HG03432 (cell line): ENCODE measurements around the gene MRTFB.

ENCODE experiments used
- ATAC-seq: cut with Tn5 transposase; IDR thresholded peaks from one replicate; pipeline ENCODE4 v1.9.1; 2021; ENCODE audit warnings: mild to moderate bottlenecking, moderate library complexity; ENCODE audit not compliant: unreplicated experiment

Gene MRTFB

DNA sequence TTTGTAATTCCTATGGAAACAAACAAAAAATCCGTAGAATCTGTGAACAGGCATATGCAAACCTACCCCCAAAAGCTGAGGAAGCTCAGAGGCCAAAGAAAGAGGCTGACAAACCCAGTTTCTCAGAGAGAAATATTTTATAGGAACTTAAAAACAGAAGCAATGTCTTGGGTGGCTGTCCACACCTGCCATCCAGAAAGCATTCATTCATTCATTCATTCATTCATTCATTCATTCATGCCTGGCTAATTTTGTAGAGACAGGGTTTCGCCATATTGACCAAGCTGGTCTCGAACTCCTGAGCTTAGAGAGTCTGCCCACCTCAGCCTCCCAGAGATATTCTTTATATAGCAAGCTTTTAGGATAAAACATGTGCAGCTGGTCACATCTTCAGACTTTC is 154.3 kb downstream of the MRTFB start:
- no peak for ATAC-seq

DNA sequence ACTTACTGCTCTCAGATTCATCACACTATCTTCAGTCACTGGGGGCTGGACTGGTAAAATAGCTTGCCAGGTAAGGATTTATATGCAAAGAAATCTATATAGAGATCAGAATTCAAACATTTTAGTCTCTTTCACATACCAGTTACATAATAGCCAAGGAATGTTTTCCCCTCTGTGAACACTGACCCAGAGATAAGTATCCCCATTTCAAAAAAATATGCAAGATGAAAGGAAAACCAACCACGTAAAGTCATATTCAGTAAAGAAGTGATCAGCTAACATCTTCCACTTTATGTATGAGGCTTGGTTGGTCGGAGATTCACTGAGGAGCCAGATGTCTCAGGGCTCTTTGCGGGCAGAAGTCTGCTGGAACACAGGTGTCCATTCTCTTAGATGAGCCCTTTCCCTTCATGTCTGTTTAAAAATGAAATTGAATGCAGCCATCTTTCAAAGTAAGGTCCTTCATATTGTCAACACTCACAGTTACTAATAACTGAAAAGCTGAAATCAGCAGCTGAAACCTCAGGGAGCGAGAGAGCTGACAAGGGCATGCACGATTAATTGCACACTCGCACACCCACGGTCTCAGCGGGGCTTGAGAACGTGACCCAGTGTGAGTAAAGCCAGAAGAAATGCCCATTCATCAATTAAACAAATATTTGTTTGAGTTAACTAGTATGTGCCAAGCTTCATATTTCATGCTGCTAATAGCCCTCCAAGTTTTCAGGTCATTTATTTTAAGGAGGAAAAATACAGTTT is 161.2 kb downstream of the MRTFB start:
- ATAC-seq: no peak

DNA sequence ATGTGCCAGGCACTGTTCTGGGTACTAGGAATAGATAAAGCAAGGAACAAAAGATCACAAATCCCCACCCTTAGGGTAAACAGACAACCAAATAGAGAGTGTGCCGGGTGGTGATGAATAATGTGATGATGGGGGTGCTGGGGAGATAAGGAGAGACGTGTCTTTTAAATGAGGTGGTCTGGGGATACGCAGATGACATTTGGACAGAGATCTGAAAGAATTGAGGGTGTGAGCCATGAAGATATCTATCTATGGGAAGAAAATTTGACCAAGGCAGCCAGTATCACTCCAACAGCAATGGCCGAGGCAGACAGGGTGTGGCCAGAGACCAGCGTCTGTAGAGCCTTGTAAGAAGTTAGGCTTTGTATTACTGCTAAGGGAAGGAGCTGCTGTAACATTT is 165.3 kb downstream of the MRTFB start:
- no peak for ATAC-seq

DNA sequence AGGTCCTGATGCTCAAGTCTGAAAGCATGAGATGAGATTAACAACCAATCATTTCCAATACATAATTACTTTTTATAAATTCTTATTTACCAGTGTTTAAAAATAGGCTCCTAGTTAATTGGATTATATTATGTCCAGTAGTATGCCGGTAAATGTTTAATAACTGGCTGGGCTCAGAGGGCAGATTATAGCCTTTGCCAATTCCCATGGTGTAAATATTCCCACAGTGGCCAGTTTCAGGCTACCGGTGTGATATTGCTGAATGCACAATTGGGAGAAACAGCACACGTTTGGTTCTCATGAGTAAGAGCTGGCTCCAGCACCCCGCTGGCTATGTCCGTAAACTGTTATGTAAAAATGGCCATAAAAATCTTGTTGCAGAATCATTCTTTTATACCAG is 167.6 kb downstream of the MRTFB start:
- no peak for ATAC-seq

DNA sequence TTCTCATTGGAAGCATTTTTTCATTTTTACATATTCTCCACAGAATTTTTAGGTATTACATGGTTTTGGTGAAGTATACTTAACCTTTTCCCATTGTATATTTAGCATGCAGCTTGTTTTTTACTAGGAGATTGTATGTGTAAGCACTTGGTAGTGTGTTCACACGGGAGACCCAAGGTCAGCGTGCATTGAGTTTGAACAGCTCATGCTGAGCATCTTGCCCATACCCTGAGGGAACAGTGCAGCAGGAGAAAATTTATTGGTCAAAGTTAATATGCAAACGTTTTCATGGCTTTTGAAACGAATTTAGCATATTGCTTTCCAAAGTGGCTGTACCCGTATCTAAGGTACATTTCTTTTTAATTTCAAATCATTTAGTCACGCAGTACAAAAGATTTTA is 168.7 kb downstream of the MRTFB start:
- ATAC-seq: no peak

DNA sequence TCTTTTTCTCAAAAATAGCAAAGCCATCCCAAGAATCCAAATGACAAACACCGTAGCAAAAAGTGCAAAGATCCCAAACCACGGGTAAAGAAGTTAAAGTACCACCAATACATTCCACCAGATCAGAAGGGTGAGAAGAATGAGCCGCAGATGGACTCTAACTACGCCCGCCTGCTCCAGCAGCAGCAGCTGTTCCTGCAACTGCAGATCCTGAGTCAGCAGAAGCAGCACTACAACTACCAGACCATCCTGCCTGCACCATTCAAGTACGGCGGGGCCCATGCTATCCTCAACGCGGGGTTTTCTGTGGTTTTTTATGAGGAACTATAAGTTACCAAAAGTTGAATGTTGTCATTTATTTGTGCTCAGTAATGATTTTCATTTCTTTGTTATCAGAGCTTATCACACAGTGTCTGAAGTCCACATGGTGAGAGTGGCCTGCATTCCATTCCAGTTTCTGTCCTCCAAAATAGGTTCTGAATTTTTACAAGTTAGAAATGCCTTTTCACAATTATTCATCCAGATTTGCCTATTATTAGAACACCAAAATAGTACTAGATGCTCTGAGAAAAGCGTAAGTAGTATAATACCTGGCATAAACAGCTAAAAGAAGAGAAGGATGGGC is 169.2 kb downstream of the MRTFB start:
- ATAC-seq: no peak

DNA sequence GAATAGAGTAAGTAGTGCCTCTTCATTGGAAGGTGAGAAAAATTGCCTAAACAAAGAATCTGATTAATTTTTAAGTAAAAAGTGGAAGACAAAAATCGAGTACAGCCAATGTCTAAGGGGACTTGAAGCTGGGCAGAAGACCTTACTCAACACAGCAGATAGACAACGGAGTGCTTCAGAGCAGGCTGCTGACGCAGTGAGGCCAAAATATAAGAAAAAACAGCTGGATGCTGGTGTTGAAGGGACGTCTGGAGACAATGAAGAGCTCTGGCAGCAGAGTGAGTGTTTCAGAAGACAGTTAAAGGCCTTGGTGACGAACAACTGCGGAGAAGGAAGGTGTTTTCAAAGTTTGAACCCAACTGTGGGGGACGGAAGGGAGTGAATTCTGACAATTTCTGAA is 169.8 kb downstream of the MRTFB start:
- ATAC-seq: no peak

DNA sequence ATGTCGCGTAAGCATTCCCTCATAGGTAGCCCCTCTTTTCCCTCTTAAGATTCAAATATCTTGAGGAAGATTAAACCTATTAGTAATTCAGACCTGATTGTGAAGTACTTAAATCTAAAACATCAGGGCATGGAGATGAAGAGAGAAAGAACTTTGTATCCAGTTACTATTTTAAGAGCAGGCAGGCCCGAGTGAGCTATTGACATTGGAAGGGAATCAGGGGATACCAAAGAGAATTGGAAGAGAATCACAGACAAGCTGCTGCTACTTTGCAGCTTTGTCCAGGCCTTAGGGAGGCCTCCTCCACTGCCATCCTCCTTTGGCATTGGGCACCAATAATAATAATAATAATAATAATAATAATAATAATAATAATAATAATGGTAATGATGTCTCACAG is 170.5 kb downstream of the MRTFB start:
- ATAC-seq: no peak

DNA sequence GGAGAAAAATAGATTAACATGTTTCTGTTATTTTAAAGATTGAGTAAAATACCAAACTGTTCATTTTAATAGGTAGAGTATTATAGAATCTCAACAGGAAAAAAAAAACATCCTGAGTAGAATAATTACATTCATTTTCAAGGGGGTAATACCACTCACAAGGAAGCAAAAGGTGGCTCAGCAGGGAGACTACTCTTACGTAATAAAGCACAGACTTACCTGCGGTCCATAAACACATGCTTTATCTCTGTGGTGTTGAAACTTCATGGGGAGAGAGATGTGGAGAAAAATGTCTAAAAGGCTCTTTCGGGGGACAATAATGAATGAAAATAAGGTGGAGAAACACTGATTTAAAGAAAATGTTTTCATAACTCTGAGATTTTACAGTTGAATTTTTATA is 171.7 kb downstream of the MRTFB start:
- no peak for ATAC-seq

DNA sequence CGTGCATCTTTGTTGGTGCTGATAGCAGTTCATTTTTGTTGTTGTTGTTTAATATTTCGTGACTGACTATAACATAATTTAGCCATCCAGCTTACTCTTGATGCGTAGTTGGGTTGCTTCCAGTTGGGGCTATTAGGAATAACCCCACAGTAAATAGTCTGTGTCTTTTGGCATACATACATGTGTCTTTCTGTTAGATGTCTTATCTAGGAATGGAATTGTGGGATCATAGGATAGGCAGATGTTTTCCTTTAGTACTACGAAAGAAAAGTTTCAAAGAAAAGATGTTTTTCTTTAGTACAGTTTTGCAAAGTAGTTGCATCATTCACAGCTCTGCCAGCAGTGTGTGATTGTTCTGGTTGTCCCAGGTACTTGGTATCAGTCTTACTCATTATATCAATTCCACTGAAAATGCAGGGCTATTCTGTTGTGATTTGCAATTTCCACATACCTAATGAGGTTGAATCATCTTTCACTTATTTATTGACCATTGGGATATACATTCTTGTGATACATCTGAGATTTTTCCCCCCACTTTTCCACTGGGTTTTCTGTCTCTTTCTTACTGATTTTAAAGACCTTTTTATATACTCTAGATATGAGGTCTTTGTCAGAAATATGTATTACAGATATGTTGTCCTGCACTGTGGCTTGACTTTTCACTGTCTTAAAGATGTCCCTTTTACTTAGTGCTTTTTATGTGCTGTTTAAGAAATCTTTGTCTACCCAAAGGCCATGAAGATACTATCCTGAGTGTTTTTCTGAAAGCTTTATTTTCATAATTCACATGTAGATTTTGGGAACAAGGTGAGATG is 173.3 kb downstream of the MRTFB start:
- ATAC-seq: no peak

DNA sequence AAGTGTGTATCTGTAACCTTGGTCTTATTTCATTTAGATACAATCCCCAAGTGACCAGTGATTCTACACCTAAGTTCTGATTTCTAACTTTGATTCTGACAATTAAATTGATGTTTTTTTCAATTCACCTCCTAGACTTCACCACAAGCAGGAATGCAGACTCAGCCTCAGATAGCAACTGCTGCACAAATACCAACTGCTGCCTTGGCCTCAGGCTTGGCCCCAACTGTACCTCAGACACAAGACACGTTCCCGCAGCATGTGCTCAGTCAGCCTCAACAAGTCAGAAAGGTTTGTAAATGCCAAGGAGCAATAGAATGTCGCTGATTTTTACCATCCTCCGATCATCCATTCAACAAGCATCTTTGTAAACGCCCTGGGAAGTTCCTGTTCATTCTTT is 177.7 kb downstream of the MRTFB start:
- ATAC-seq: no peak

DNA sequence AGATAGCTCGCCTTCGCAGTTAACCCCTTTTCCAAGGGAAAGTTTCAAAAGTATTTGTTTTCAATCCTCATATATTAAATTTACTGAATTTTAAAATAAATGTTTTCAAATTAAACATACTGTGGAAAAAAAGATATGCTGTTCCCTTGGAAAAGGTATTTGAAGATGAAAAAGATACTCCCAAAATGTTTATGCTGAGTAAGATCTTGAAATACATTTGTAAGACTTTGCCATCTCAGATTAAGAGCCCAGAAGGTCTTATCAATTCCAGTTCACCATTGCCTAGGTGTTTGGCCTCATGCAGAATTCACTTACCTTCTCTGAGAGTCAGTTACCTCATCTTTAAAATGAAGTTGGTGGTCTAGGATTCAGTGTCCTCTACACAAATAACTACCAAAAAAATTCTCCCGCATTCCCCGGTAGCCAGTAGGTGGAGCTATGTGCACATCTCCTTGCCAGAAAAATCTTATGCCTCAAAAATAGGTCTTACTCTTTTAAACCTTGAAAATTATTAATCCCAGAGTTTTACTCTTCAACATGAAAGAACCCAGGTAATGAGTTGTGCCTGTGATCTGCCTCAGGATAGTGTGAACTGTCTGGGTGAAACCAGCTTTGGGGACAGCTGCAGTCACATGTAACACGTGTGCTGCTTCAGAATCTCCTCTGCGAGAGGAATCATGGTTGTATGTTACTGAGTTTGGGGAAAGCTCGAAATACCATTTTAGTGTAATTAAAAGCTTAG is 178.3 kb downstream of the MRTFB start:
- no peak for ATAC-seq

DNA sequence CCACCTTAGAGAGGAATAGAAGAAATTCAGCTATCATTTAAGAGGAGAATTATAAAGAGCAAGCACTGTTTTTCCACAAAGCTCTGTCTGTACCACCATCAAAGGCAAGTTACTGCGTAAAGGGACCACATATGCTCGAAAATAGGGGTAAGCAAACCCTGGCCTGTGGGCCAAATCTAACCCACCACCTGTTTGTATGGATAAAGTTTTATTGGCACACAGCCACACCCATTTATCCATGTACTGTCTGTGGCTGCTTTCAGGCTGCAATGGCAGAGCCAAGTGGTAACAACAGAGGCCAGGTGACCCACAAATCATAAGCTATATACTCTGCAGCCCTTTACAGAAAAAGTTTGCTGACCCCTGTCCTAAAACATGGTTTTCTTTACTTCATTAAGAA is 180.3 kb downstream of the MRTFB start:
- no peak for ATAC-seq

DNA sequence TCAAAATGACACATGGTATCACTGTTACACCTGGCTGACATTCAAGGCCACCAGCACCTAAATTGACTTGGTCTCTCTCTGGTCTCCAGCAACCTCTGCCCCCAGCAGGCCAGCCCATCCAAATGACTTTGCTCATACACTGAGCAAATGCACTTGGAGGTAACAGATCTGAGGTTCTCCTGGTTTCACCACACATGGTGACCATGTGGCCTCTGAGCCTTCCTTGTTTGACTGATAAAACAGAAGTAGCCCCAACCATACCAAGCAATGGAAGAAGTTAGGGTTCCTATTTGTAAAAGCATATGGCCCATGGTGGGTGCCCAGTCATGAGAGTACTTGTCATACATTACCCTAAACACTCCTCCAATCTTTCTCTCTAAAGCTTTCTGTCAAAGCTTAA is 181.7 kb downstream of the MRTFB start:
- no peak for ATAC-seq

DNA sequence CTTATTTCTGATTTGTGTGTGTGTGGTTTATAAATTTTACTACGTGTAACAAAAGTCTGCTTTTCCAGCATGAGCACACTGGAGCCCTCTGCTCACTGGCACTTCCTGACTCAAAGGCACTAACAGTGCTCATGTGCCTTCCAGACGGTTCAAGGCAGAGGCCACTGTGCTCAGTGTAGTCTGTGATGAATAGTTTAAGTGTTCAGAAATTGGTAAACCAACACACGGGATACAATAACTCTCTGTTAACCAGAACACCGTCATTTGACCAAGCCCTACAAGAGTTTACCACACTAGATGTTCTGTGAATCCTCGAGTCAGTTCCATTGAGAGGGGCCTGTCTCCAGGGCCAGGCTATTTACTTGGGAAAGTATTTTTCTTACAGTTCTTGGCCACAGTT is 191.9 kb downstream of the MRTFB start:
- no peak for ATAC-seq

DNA sequence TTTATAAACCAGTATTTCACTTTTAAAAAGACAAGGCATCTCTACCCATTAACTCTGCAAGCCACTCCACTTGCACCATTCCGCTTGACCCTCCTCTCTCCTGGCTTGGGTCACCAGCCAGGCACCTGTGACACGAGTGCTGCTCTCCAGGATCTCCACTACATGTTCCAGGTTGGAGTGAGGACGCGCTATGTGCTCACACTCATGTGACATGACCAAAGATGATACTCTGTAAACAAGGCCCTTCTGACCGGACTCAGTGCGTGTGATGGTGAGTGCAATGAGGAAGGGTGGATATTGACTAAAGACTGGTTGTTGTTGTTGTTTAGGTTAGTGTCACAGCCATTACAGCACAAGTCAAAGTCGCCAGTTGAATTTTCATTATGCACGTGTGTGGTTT is 192.7 kb downstream of the MRTFB start:
- ATAC-seq: no peak

DNA sequence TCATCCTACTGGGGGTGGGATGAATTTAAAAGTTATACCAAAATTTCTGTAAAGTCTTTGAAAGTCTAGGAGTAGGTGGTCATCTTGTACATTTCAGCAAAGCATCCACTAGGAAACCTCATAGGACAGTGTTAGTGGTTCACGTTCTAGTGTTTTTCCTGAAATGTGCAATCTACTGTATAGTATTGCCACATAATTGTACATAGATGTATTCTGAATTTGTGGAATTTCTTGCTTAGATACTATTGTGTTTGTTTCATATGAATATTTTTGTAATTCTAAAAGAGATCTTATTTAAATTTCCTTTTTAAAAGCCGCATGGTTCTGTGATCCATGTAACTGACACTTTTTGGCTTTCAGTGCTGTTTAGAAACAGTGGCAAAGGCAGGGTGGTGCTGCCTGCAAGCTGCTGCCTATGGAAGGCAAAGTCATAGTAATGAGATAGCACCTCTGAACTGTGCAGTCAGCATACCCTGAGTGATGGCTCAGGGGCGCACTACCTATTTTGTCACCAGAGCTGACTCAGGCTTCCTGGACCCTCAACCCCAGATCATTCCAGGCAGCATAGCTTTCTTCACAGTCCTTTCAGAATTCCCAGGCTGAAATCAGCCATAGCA is 193.3 kb downstream of the MRTFB start:
- ATAC-seq: no peak

DNA sequence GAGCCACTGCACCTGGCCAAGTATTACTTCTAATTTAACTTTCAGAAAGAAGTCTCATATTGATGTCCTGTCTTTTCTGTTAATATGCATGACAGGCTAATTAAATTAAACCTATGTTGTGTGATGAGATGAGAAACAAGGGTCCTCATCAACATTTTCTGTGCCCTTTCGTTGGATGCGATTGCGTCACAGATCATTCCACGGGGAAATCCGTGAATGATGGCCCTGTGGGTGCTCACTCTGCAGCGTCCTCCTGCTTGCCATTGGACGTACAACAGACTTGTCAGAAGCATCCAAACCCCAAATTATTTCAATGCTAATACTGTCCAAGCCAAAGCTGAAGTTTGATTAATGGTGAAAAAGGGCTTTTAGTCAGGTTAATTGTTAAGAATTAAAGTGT is 197.0 kb downstream of the MRTFB start:
- no peak for ATAC-seq

DNA sequence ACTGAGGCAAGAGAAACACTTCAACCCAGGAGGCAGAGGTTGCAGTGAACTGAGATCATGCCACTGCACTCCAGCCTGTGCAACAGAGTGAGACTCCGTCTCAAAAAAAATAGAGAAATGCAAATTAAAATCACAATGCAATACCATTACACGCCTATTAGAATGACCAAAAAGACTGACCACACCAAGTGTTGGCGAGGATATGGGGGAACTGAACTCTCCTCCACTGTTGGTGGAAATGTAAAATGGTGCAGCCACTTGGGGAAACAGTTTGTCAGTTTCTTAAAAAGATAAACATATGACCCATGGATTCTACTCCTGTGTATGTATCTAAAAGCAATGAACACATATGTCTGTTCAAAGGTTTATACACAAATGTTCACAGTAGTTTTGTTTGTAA is 204.8 kb downstream of the MRTFB start:
- ATAC-seq: no peak

DNA sequence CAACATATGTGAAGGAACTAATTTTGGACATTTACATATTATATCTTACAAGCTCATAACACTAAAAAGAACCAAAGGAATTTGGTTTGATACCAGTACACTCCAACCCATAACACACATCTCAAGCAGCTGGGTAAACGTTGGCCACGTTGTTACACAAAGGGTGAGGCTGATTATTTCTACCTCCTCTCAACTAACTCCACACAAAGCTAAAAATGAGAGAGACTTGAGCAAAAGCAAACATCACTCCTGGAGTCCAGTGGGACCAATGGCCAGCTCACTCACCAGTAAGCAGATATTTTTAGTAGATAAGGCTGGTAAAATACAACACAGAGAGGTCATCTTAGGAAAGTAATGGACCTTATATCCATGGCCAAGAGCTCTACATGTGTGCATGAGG is 207.6 kb downstream of the MRTFB start:
- ATAC-seq: no peak

DNA sequence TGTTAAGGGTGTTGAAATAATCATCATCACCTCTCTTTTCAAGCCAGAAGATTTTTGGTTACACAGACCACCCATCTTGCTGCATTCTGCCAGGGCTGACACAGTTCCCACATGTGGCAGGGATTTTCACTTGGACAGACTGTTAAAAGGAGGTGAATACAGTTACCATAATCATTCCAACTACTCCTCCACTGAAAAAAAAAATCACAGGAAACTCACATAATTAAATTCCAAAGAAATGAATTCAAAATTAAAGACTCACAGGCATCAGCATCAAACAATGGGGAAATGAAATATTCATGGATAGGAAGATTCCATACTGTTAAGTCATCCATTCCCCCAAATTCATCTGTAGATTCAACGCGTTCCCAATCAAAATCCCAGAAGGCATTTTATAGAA is 209.4 kb downstream of the MRTFB start:
- ATAC-seq: no peak
